ENCODE measurements around the gene DHX32.
A peak's percentile ranks its signal among the peaks of the same experiment; 100 is the strongest.

DHX32 gene

GRCh38 chr10:125848371-125848770 lies 32.7 kb downstream of the DHX32 start:
- DNase-seq (ENCODE audit: low read depth): no peak

GRCh38 chr10:125846894-125847293 lies 34.2 kb downstream of the DHX32 start:
- DNase-seq (ENCODE audit: low read depth): no peak

- DNase-seq (ENCODE audit: low read depth): no peak
These were observed 35.5 kb downstream of the DHX32 start for GRCh38 chr10:125845617-125846016.

- no peak for DNase-seq (ENCODE audit: low read depth)
These were observed 36.3 kb downstream of the DHX32 start for GRCh38 chr10:125844751-125845221.

GRCh38 chr10:125843603-125844329 lies 37.3 kb downstream of the DHX32 start:
- DNase-seq (ENCODE audit: low read depth): no peak

GRCh38 chr10:125840955-125841354 lies 40.1 kb downstream of the DHX32 start:
- DNase-seq (ENCODE audit: low read depth): no peak

GRCh38 chr10:125840406-125840805 lies 40.7 kb downstream of the DHX32 start:
- no peak for DNase-seq (ENCODE audit: low read depth)

- no peak for DNase-seq (ENCODE audit: low read depth)
These were observed 42.1 kb downstream of the DHX32 start for GRCh38 chr10:125838802-125839575.

GRCh38 chr10:125836746-125837145 lies 44.3 kb downstream of the DHX32 start:
- DNase-seq (ENCODE audit: low read depth): no peak

GRCh38 chr10:125828311-125828710 lies 52.8 kb downstream of the DHX32 start:
- no peak for DNase-seq (ENCODE audit: low read depth)

- DNase-seq (ENCODE audit: low read depth): no peak
These were observed 54.0 kb downstream of the DHX32 start for GRCh38 chr10:125827133-125827532.

- DNase-seq (ENCODE audit: low read depth): peak; percentile 56
These were observed 56.4 kb downstream of the DHX32 start for GRCh38 chr10:125824736-125825135.

GRCh38 chr10:125823663-125824251 lies 57.3 kb downstream of the DHX32 start:
- no peak for DNase-seq (ENCODE audit: low read depth)

- peak; percentile 77 for DNase-seq (ENCODE audit: low read depth)
These were observed 58.0 kb downstream of the DHX32 start, which contains the start of the genes BCCIP and UROS for GRCh38 chr10:125822878-125823662. Gene BCCIP, plus strand, starts transcription at chr10:125823546. Its CDS starts 12 bp downstream, at chr10:125823558. Gene UROS, minus strand, starts transcription at chr10:125823258. Its CDS starts 6,759 bp downstream, at chr10:125816499.

- DNase-seq (ENCODE audit: low read depth): no peak
These were observed 60.4 kb downstream of the DHX32 start for GRCh38 chr10:125820701-125821100.

- DNase-seq (ENCODE audit: low read depth): no peak
These were observed 63.6 kb downstream of the DHX32 start for GRCh38 chr10:125817337-125817946.

- DNase-seq (ENCODE audit: low read depth): no peak
These were observed 64.5 kb downstream of the DHX32 start for GRCh38 chr10:125816548-125816947.

- DNase-seq (ENCODE audit: low read depth): no peak
These were observed 65.3 kb downstream of the DHX32 start for GRCh38 chr10:125815764-125816163.

GRCh38 chr10:125812128-125812750 lies 68.9 kb downstream of the DHX32 start:
- no peak for DNase-seq (ENCODE audit: low read depth)

- DNase-seq (ENCODE audit: low read depth): no peak
These were observed 69.8 kb downstream of the DHX32 start for GRCh38 chr10:125811251-125811650.

- no peak for DNase-seq (ENCODE audit: low read depth)
These were observed 73.0 kb downstream of the DHX32 start for GRCh38 chr10:125808047-125808446.

Data from HS-5 (cell line).